Type B pancreatic cell (in vitro differentiated cells): ENCODE results near the gene PRAMEF9. TPM values are rescaled to one million over a fixed set of nuclear protein-coding genes. Genes with fewer than 3 reads are reported as not detected.
A peak's percentile ranks its signal among the peaks of the same experiment; 100 is the strongest.

Experiments
- DNase-seq: peaks from one replicate; pipeline ENCODE4 v3.0.0; 2021; ENCODE audit warnings: mixed read lengths; ENCODE audit not compliant: unreplicated experiment; ENCODE audit errors: extremely low spot score
- H3K27ac Mint-ChIP-seq: 2 replicates; pipeline ENCODE4 v1.8.0; 2021; ENCODE audit warnings: mild to moderate bottlenecking, mixed read lengths
- H3K27me3 Mint-ChIP-seq: 2 replicates; pipeline ENCODE4 v1.8.0; 2021; ENCODE audit warnings: mixed read lengths
- H3K36me3 Mint-ChIP-seq: 2 replicates; pipeline ENCODE4 v1.8.0; 2021; ENCODE audit warnings: mixed read lengths
- H3K4me1 Mint-ChIP-seq: one replicate; pipeline ENCODE4 v1.8.0; 2021; ENCODE audit warnings: mixed read lengths; ENCODE audit not compliant: unreplicated experiment
- H3K4me3 Mint-ChIP-seq: 2 replicates; pipeline ENCODE4 v1.8.0; 2021; ENCODE audit warnings: mild to moderate bottlenecking, mixed read lengths
- H3K9me3 Mint-ChIP-seq: 2 replicates; pipeline ENCODE4 v1.8.0; 2021; ENCODE audit warnings: mixed read lengths
- CTCF ChIP-seq: fragments of 200-600 bp; sonication (generic); conservative IDR thresholded peaks from 2 replicates; pipeline ENCODE4 v1.5.0; 2021; ENCODE audit warnings: antibody characterized with exemption, mild to moderate bottlenecking
- total RNA-seq: library from RNA; stranded (reverse); gene quantifications from 2 replicates; pipeline ENCODE4 v1.2.1, GENCODE V29; 2021; ENCODE audit warnings: low replicate concordance

Gene PRAMEF9
- total RNA-seq, 1 donor from 2014 or later, result not detected

- no peaks in the 10 kb centered on the region for H3K36me3 Mint-ChIP-seq
- no peaks in the 10 kb centered on the region for H3K4me1 Mint-ChIP-seq
- H3K4me3 Mint-ChIP-seq, result no peak overlapping the region
- no peak overlapping the region for H3K27ac Mint-ChIP-seq
- H3K9me3 Mint-ChIP-seq, result peaks cover 12% of the 10 kb centered on the region
- H3K27me3 Mint-ChIP-seq, result no peaks in the 10 kb centered on the region
- TF ChIP-seq CTCF, result no peak
- DNase-seq, result peak; percentile 42
Observed at GRCh38 chr1:13228343-13228781, 56.7 kb downstream of the PRAMEF9 start.

Other genes with a start within 250 kb of the PRAMEF9 start
- not detected in 2 replicates for gene PRAMEF6, start 224.3 kb upstream of the PRAMEF9 start, total RNA-seq
- gene PRAMEF27, start 115.3 kb upstream of the PRAMEF9 start, total RNA-seq, result not detected in 2 replicates
- not detected in 2 replicates for gene HNRNPCL3, start 111.1 kb upstream of the PRAMEF9 start, total RNA-seq
- gene PRAMEF25, start 101.1 kb upstream of the PRAMEF9 start, total RNA-seq, result not detected in 2 replicates
- gene HNRNPCL2, start 55.0 kb upstream of the PRAMEF9 start, total RNA-seq, result not detected in 2 replicates
- gene PRAMEF26, start 15.8 kb upstream of the PRAMEF9 start, total RNA-seq, result not detected in 2 replicates
- gene HNRNPCL4, start 6.2 kb upstream of the PRAMEF9 start, total RNA-seq, result not detected in 2 replicates
- gene PRAMEF13, start 29.6 kb downstream of the PRAMEF9 start, total RNA-seq, result not detected in 2 replicates
- not detected in 2 replicates for gene PRAMEF18, start 54.3 kb downstream of the PRAMEF9 start, total RNA-seq
- gene PRAMEF5, start 82.3 kb downstream of the PRAMEF9 start, total RNA-seq, result not detected in 2 replicates
- gene PRAMEF8, start 113.3 kb downstream of the PRAMEF9 start, total RNA-seq, result not detected in 2 replicates
- gene PRAMEF33, start 131.7 kb downstream of the PRAMEF9 start, total RNA-seq, result not detected in 2 replicates
- gene PRAMEF15, start 143.7 kb downstream of the PRAMEF9 start, total RNA-seq, result not detected in 2 replicates
- gene PRAMEF14, start 175.3 kb downstream of the PRAMEF9 start, total RNA-seq, result not detected in 2 replicates
- not detected in 2 replicates for gene PRAMEF19, start 200.1 kb downstream of the PRAMEF9 start, total RNA-seq
- gene PRAMEF17, start 217.8 kb downstream of the PRAMEF9 start, total RNA-seq, result not detected in 2 replicates
- gene PRAMEF20, start 238.6 kb downstream of the PRAMEF9 start, total RNA-seq, result not detected in 2 replicates